SKM-1 treated with dmso at 0.1 percent for 144 hours (cell line): ENCODE results near the gene RGS5.

ENCODE experiments used
- DNase-seq: peaks from one replicate; lab custom pipeline; 2025; ENCODE audit not compliant: unreplicated experiment; lab: John Stamatoyannopoulos, UW

Gene RGS5

GRCh38 chr1:163093169-163093568 is 109.5 kb downstream of the RGS5 start:
- no peak for DNase-seq
